Activated CD8-positive, alpha-beta T cell treated with anti-CD3 and anti-CD28 coated beads, Interleukin-2, amount 10 ng/mL, durations not matched to agents 7 days and 5 days (primary cell): ENCODE measurements around the gene LRRC28. TPM values are rescaled to one million over a fixed set of nuclear protein-coding genes. Genes with fewer than 3 reads are reported as not detected.

Source experiments
- ATAC-seq: fragments of 150-1000 bp; cut with Tn5 transposase; one replicate; pipeline ENCODE4 v1.10.0; 2021; ENCODE audit warnings: moderate library complexity
- CTCF ChIA-PET: fragments of 350-600 bp; sonication (Branson Sonifier 250); formaldehyde crosslinking; loops from one replicate; lab custom pipeline; 2021; ENCODE audit warnings: antibody characterized with exemption; lab: Charles Lee
- POLR2A ChIA-PET: fragments of 350-600 bp; sonication (Branson Sonifier 250); formaldehyde crosslinking; loops from one replicate; lab custom pipeline; 2021; ENCODE audit warnings: antibody characterized with exemption; lab: Charles Lee
- DNase-seq: peaks from one replicate; pipeline ENCODE4 v3.0.0-alpha.2; 2020
- H3K27ac Mint-ChIP-seq: one replicate; pipeline ENCODE4 v1.8.0; 2021; ENCODE audit warnings: mild to moderate bottlenecking, mixed read lengths
- H3K27me3 Mint-ChIP-seq: one replicate; pipeline ENCODE4 v1.8.0; 2021; ENCODE audit warnings: low read depth, mixed read lengths
- H3K36me3 Mint-ChIP-seq: one replicate; pipeline ENCODE4 v1.8.0; 2021; ENCODE audit warnings: low read depth, mixed read lengths
- H3K4me1 Mint-ChIP-seq: one replicate; pipeline ENCODE4 v1.8.0; 2021; ENCODE audit warnings: low read depth, mixed read lengths
- H3K4me3 Mint-ChIP-seq: one replicate; pipeline ENCODE4 v1.8.0; 2021; ENCODE audit warnings: mild to moderate bottlenecking, mixed read lengths
- H3K9me3 Mint-ChIP-seq: one replicate; pipeline ENCODE4 v1.8.0; 2022; ENCODE audit warnings: mixed read lengths; ENCODE audit not compliant: insufficient read depth
- total RNA-seq, 2 experiments: library from RNA; stranded (reverse); gene quantifications; one replicate each; pipeline ENCODE4 v1.2.3, GENCODE V29; 2021

The LRRC28 gene
- total RNA-seq, 2 experiments from 2014 or later: 18.3 to 19.3 TPM

GRCh38 chr15:99424978-99425656 lies 173.8 kb downstream of the LRRC28 start:
- Mint-ChIP-seq H3K27ac (peak overlapping the region; percentile 92), H3K4me3 (peak overlapping the region; percentile 42), H3K27me3 (peaks cover 6% of the 10 kb centered on the region), H3K9me3 (no peaks in the 10 kb centered on the region), H3K4me1 (peaks cover 62% of the 10 kb centered on the region), H3K36me3 (peaks cover 6% of the 10 kb centered on the region)
- POLR2A ChIA-PET: no interaction called here
- CTCF ChIA-PET: interaction anchor here (2.2 kb wide), 1 partner anchor 279 kb away, joined by 9 read pairs; no protein-coding TSS in a partner anchor
- DNase-seq (peak; percentile 56), ATAC-seq (peak; percentile 74)

GRCh38 chr15:99425657-99426301 lies 174.5 kb downstream of the LRRC28 start:
- peaks cover 59% of the 10 kb centered on the region for H3K4me1 Mint-ChIP-seq
- POLR2A ChIA-PET: no interaction called here

GRCh38 chr15:99426431-99427105 lies 175.3 kb downstream of the LRRC28 start:
- H3K36me3 Mint-ChIP-seq: peaks cover 3% of the 10 kb centered on the region
- H3K27ac Mint-ChIP-seq: no peak overlapping the region
- H3K4me3 Mint-ChIP-seq: no peak overlapping the region
- no peak for DNase-seq
- H3K27me3 Mint-ChIP-seq: peaks cover 2% of the 10 kb centered on the region
- H3K4me1 Mint-ChIP-seq: peaks cover 53% of the 10 kb centered on the region
- no peaks in the 10 kb centered on the region for H3K9me3 Mint-ChIP-seq
- ChIA-PET CTCF (interaction anchor here (2.2 kb wide), 1 partner anchor 278 kb away, joined by 9 read pairs; no protein-coding TSS in a partner anchor), POLR2A (no interaction called here)
- no peak for ATAC-seq

More at GRCh38 chr15:99425657-99426301, 174.5 kb downstream of the LRRC28 start:
- H3K27ac Mint-ChIP-seq: peak overlapping the region; percentile 92
- peaks cover 6% of the 10 kb centered on the region for H3K36me3 Mint-ChIP-seq
- no peak for ATAC-seq
- CTCF ChIA-PET: interaction anchor here (2.2 kb wide), 1 partner anchor 278 kb away, joined by 9 read pairs; no protein-coding TSS in a partner anchor
- peaks cover 2% of the 10 kb centered on the region for H3K27me3 Mint-ChIP-seq
- H3K4me3 Mint-ChIP-seq: no peak overlapping the region
- no peak for DNase-seq
- H3K9me3 Mint-ChIP-seq: no peaks in the 10 kb centered on the region

- no peak overlapping the region for H3K4me3 Mint-ChIP-seq
- H3K9me3 Mint-ChIP-seq: no peaks in the 10 kb centered on the region
- POLR2A ChIA-PET: no interaction called here
- no peak overlapping the region for H3K27ac Mint-ChIP-seq
- CTCF ChIA-PET: no interaction called here
- H3K4me1 Mint-ChIP-seq: peaks cover 48% of the 10 kb centered on the region
- ATAC-seq (no peak), DNase-seq (no peak)
- peaks cover 3% of the 10 kb centered on the region for H3K36me3 Mint-ChIP-seq
- H3K27me3 Mint-ChIP-seq: peaks cover 2% of the 10 kb centered on the region
These were observed 175.9 kb downstream of the LRRC28 start for GRCh38 chr15:99427210-99427609.

- no peak overlapping the region for H3K4me3 Mint-ChIP-seq
- ChIA-PET POLR2A (no interaction called here), CTCF (no interaction called here)
- peaks cover 2% of the 10 kb centered on the region for H3K27me3 Mint-ChIP-seq
- ATAC-seq (no peak), DNase-seq (no peak)
- peaks cover 45% of the 10 kb centered on the region for H3K4me1 Mint-ChIP-seq
- H3K9me3 Mint-ChIP-seq: no peaks in the 10 kb centered on the region
- H3K36me3 Mint-ChIP-seq: no peaks in the 10 kb centered on the region
- no peak overlapping the region for H3K27ac Mint-ChIP-seq
These were observed 176.5 kb downstream of the LRRC28 start for GRCh38 chr15:99427668-99428361.

- Mint-ChIP-seq H3K36me3 (no peaks in the 10 kb centered on the region), H3K27ac (no peak overlapping the region), H3K27me3 (peaks cover 2% of the 10 kb centered on the region), H3K4me1 (peaks cover 35% of the 10 kb centered on the region), H3K4me3 (no peak overlapping the region), H3K9me3 (no peaks in the 10 kb centered on the region)
- POLR2A ChIA-PET: interaction anchor here (1.8 kb wide), 1 partner anchor 8 kb away, joined by 4 read pairs; no protein-coding TSS in a partner anchor
- DNase-seq: no peak
- ATAC-seq: no peak
- CTCF ChIA-PET: interaction anchor here (0.6 to 0.8 kb wide), 2 partner anchors 89 to 275 kb away, joined by 3 read pairs; no protein-coding TSS in a partner anchor
These were observed 178.4 kb downstream of the LRRC28 start for GRCh38 chr15:99429681-99430081.

GRCh38 chr15:99430881-99431401 lies 179.7 kb downstream of the LRRC28 start:
- Mint-ChIP-seq H3K36me3 (no peaks in the 10 kb centered on the region), H3K27ac (no peak overlapping the region), H3K4me3 (no peak overlapping the region), H3K4me1 (peaks cover 27% of the 10 kb centered on the region), H3K27me3 (peaks cover 5% of the 10 kb centered on the region), H3K9me3 (no peaks in the 10 kb centered on the region)
- POLR2A ChIA-PET: interaction anchor here (1.8 kb wide), 1 partner anchor 10 kb away, joined by 4 read pairs; no protein-coding TSS in a partner anchor
- CTCF ChIA-PET: no interaction called here
- DNase-seq (no peak), ATAC-seq (no peak)

- ChIA-PET CTCF (no interaction called here), POLR2A (no interaction called here)
- Mint-ChIP-seq H3K36me3 (no peaks in the 10 kb centered on the region), H3K4me3 (no peak overlapping the region), H3K9me3 (no peaks in the 10 kb centered on the region), H3K4me1 (peaks cover 22% of the 10 kb centered on the region), H3K27me3 (peaks cover 5% of the 10 kb centered on the region), H3K27ac (no peak overlapping the region)
- ATAC-seq: no peak
- DNase-seq: no peak
These were observed 180.4 kb downstream of the LRRC28 start for GRCh38 chr15:99431661-99432091.

- DNase-seq (no peak), ATAC-seq (no peak)
- ChIA-PET CTCF (no interaction called here), POLR2A (no interaction called here)
- H3K36me3 Mint-ChIP-seq: no peaks in the 10 kb centered on the region
- no peak overlapping the region for H3K4me3 Mint-ChIP-seq
- no peaks in the 10 kb centered on the region for H3K9me3 Mint-ChIP-seq
- peaks cover 5% of the 10 kb centered on the region for H3K27me3 Mint-ChIP-seq
- no peak overlapping the region for H3K27ac Mint-ChIP-seq
- peaks cover 19% of the 10 kb centered on the region for H3K4me1 Mint-ChIP-seq
These were observed 181.2 kb downstream of the LRRC28 start for GRCh38 chr15:99432271-99433025.

GRCh38 chr15:99433026-99433756 lies 181.9 kb downstream of the LRRC28 start:
- Mint-ChIP-seq H3K4me3 (no peak overlapping the region), H3K4me1 (peaks cover 25% of the 10 kb centered on the region), H3K27ac (no peak overlapping the region), H3K9me3 (no peaks in the 10 kb centered on the region), H3K27me3 (peaks cover 3% of the 10 kb centered on the region), H3K36me3 (no peaks in the 10 kb centered on the region)
- CTCF ChIA-PET: no interaction called here
- ATAC-seq: no peak
- POLR2A ChIA-PET: no interaction called here
- DNase-seq: no peak
